HCT116 (cell line): ENCODE results near the gene DNLZ.

Experiments used
- CEBPB ChIP-seq: IDR thresholded peaks from 2 replicates; pipeline ENCODE4 v1.6.1; 2012; ENCODE audit warnings: low read depth
- CTCF ChIP-seq, 3 experiments: fragments of 200-600 bp in 1 of 3; sonication (generic) in 1 of 3; IDR thresholded peaks in 2 of 3; conservative IDR thresholded peaks in 1 of 3; 2 replicates each; pipeline ENCODE4 v1.5.1; 2012 to 2017; ENCODE audit warnings: low read depth in 2 of 3, low read length in 2 of 3, antibody characterized with exemption in 1 of 3, borderline replicate concordance in 1 of 3, control low read depth in 1 of 3, mild to moderate bottlenecking in 1 of 3, mixed read lengths in 1 of 3, mixed run types in 1 of 3, moderate library complexity in 1 of 3; ENCODE audit not compliant: insufficient read depth in 1 of 3
- EGR1 ChIP-seq: IDR thresholded peaks from 2 replicates; pipeline ENCODE4 v1.6.1; 2012; ENCODE audit warnings: low read depth
- ELF1 ChIP-seq: IDR thresholded peaks from 2 replicates; pipeline ENCODE4 v1.6.1; 2012; ENCODE audit warnings: low read depth, borderline replicate concordance
- EZH2 ChIP-seq: fragments of 200-600 bp; sonication (generic); IDR thresholded peaks from 2 replicates; pipeline ENCODE4 v1.6.1; 2017; ENCODE audit warnings: antibody characterized with exemption, mixed run types
- EZH2phosphoT487 ChIP-seq: fragments of 200-600 bp; IDR thresholded peaks from 2 replicates; pipeline ENCODE4 v1.6.1; 2018; ENCODE audit warnings: antibody characterized with exemption, borderline replicate concordance
- POLR2A ChIP-seq: IDR thresholded peaks from 2 replicates; pipeline ENCODE4 v1.7.0; 2011; ENCODE audit warnings: borderline replicate concordance; ENCODE audit not compliant: insufficient read depth, insufficient read length; ENCODE audit errors: extremely low read depth
- POLR2AphosphoS5 ChIP-seq: IDR thresholded peaks from 2 replicates; pipeline ENCODE4 v1.6.1; 2011; ENCODE audit warnings: mild to moderate bottlenecking, low read depth, low read length, moderate library complexity
- RAD21 ChIP-seq: IDR thresholded peaks from 2 replicates; pipeline ENCODE4 v1.6.1; 2012; ENCODE audit warnings: low read depth, mild to moderate bottlenecking
- SRF ChIP-seq: IDR thresholded peaks from 2 replicates; pipeline ENCODE4 v1.6.1; 2012; ENCODE audit warnings: low read depth
- TCF7L2 ChIP-seq: IDR thresholded peaks from 2 replicates; pipeline ENCODE4 v1.7.0; 2011; ENCODE audit warnings: borderline replicate concordance, inconsistent platforms; ENCODE audit not compliant: insufficient read depth, insufficient read length; ENCODE audit errors: extremely low read depth
- YY1 ChIP-seq: IDR thresholded peaks from 2 replicates; pipeline ENCODE4 v1.6.1; 2011; ENCODE audit warnings: low read length, low read depth, moderate library complexity, mild to moderate bottlenecking; ENCODE audit not compliant: insufficient replicate concordance; ENCODE audit errors: extremely low read depth
- ZBTB33 ChIP-seq: IDR thresholded peaks from 2 replicates; pipeline ENCODE4 v1.6.1; 2011; ENCODE audit warnings: mild to moderate bottlenecking, low read length, moderate library complexity; ENCODE audit not compliant: insufficient replicate concordance; ENCODE audit errors: extremely low read depth
- TF ChIP-seq, protein P1 (sequence below): IDR thresholded peaks from 2 replicates; pipeline ENCODE4 v1.6.1; 2012

- TF ChIP-seq, protein P1, sequence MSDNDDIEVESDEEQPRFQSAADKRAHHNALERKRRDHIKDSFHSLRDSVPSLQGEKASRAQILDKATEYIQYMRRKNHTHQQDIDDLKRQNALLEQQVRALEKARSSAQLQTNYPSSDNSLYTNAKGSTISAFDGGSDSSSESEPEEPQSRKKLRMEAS = no peak
- TF ChIP-seq YY1 = no peak
- TF ChIP-seq CTCF (IDR thresholded peaks at IDR 0.05 in 2 of 3, conservative IDR thresholded peaks at IDR 0.05 in 1 of 3; ENCODE audit: borderline replicate concordance in 1 of 3, insufficient read depth in 1 of 3, low read depth in 2 of 3, low read length in 2 of 3) = no peak
- no peak for TF ChIP-seq RAD21
- TF ChIP-seq EZH2 = no peak
- no peak for TF ChIP-seq ZBTB33
- TF ChIP-seq ELF1 = no peak
- TF ChIP-seq POLR2AphosphoS5 = no peak
- no peak for TF ChIP-seq POLR2A
- TF ChIP-seq SRF = no peak
- TF ChIP-seq EZH2phosphoT487 = no peak
- TF ChIP-seq TCF7L2 = no peak
- TF ChIP-seq CEBPB = no peak
- no peak for TF ChIP-seq EGR1
These were observed 4.0 kb upstream of the DNLZ start for GRCh38 chr9:136367296-136368145.
